Thyroid gland (tissue), 4 donors: Measurements from ENCODE around the gene RAB6B.

Experiments
- CTCF ChIP-seq, 6 experiments: fragments of 200-600 bp in 3 of 6; fragments of 450-650 bp in 3 of 6; sonication (generic) in 3 of 6; IDR thresholded peaks; one replicate each; pipeline ENCODE4 v1.5.1; 2016 to 2019; ENCODE audit warnings: antibody characterized with exemption in 6 of 6, mild to moderate bottlenecking in 2 of 6, inconsistent platforms in 1 of 6, moderate library complexity in 1 of 6
- POLR2A ChIP-seq, 2 donors: fragments of 450-650 bp; IDR thresholded peaks; one replicate each; pipeline ENCODE4 v1.6.1; 2017; ENCODE audit warnings: antibody characterized with exemption in 2 of 2, mild to moderate bottlenecking in 2 of 2, moderate library complexity in 1 of 2

- TF ChIP-seq CTCF (IDR thresholded peaks at IDR 0.05) = no peak
- no peak for TF ChIP-seq POLR2A (IDR thresholded peaks at IDR 0.05)
Measured at GRCh38 chr3:133892541-133893231, 3.0 kb downstream of the RAB6B start.
